ENCODE data around the gene DMD. TPM values are rescaled to one million over a fixed set of nuclear protein-coding genes. Genes with fewer than 3 reads are reported as not detected.

DMD gene
- total RNA-seq, 2 experiments from 2014 or later = 0.27 to 0.49 TPM

DNA sequence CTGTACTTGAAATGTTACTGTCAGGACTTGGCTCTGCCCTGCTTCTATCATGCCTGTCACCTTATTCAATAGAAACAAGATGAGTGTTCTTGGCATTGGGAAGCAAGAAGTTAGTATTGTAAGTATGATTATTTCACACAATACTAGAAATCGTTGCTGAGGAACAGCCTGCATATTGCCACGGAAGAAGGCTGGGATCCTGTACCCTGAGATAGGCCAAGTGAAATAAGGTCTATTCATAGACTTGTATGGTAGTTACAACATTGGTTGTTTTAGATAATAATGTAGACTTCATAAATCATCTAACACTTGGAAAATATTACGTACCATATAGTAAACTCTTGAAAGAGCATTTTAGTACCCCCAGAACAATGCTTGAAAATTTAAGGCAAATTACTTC, 215.9 kb downstream of the DMD start:
- H3K4me3 Mint-ChIP-seq = no peak overlapping the region
- TF ChIP-seq, protein P1, sequence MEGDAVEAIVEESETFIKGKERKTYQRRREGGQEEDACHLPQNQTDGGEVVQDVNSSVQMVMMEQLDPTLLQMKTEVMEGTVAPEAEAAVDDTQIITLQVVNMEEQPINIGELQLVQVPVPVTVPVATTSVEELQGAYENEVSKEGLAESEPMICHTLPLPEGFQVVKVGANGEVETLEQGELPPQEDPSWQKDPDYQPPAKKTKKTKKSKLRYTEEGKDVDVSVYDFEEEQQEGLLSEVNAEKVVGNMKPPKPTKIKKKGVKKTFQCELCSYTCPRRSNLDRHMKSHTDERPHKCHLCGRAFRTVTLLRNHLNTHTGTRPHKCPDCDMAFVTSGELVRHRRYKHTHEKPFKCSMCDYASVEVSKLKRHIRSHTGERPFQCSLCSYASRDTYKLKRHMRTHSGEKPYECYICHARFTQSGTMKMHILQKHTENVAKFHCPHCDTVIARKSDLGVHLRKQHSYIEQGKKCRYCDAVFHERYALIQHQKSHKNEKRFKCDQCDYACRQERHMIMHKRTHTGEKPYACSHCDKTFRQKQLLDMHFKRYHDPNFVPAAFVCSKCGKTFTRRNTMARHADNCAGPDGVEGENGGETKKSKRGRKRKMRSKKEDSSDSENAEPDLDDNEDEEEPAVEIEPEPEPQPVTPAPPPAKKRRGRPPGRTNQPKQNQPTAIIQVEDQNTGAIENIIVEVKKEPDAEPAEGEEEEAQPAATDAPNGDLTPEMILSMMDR (IDR thresholded peaks at IDR 0.05) = no peak

DNA sequence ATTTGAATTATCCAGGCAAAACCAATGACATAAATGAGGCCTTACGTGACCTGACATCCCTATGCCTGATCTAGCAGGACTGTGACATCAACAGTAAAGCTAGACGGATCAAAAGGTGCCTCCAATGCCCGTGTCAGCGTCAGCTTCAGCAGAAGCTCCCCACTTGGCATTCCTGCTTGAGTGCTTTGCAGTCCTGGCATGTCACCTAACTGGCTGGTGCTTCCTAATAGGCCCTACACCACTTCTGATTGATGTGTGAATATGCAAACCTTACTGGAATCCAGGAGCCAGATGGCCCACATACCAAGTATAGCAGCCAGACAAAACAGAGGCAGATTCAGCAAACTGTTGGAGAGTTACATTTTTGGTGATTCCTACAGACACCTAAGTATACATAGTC, 224.2 kb downstream of the DMD start:
- ChIA-PET CTCF (no interaction called here), POLR2A (no interaction called here)
- Mint-ChIP-seq H3K27ac (no peak overlapping the region), H3K4me1 (ENCODE audit: low read depth) (no peaks in the 10 kb centered on the region), H3K36me3 (ENCODE audit: low read depth) (no peaks in the 10 kb centered on the region), H3K4me3 (no peak overlapping the region), H3K27me3 (no peaks in the 10 kb centered on the region), H3K9me3 (no peaks in the 10 kb centered on the region)
- TF ChIP-seq, protein P1 (IDR thresholded peaks at IDR 0.05) = no peak
- ATAC-seq (no peak), DNase-seq (no peak)
- intact Hi-C loops (cut with micrococcal nuclease) = no loop called here

More for the DNA sequence above, 215.9 kb downstream of the DMD start:
- intact Hi-C loops (cut with micrococcal nuclease) = no loop called here
- Mint-ChIP-seq H3K9me3 (no peaks in the 10 kb centered on the region), H3K36me3 (ENCODE audit: low read depth) (no peaks in the 10 kb centered on the region), H3K4me1 (ENCODE audit: low read depth) (no peaks in the 10 kb centered on the region), H3K27me3 (no peaks in the 10 kb centered on the region), H3K27ac (no peak overlapping the region)
- DNase-seq = no peak
- POLR2A ChIA-PET = no interaction called here
- no peak for ATAC-seq
- CTCF ChIA-PET = no interaction called here

DNA sequence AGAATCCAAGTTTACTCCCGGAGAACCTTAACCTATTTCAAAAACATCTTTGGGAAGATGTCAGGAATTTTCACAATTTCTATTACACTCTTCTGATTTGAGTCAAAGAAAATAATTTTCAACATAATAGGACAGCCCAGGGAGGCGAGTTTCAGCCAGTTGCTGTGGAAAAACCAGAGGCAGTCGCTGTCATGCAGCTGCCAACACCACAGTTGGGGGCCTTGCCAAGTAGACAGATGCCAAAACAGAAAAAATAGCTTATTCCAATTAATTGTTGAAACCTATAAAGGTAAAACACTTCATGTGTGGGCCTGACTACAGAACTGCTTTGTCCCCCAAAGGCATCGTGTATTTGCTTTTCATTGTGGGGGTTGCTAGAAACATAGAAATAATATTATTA, 225.8 kb downstream of the DMD start:
- no peaks in the 10 kb centered on the region for H3K9me3 Mint-ChIP-seq
- ATAC-seq (no peak), DNase-seq (no peak)
- intact Hi-C loops (cut with micrococcal nuclease) = no loop called here
- POLR2A ChIA-PET = no interaction called here
- no peak overlapping the region for H3K27ac Mint-ChIP-seq
- CTCF ChIA-PET = no interaction called here
- H3K27me3 Mint-ChIP-seq = no peaks in the 10 kb centered on the region
- TF ChIP-seq, protein P1 (IDR thresholded peaks at IDR 0.05) = no peak
- H3K36me3 Mint-ChIP-seq (ENCODE audit: low read depth) = no peaks in the 10 kb centered on the region
- H3K4me1 Mint-ChIP-seq (ENCODE audit: low read depth) = no peaks in the 10 kb centered on the region
- H3K4me3 Mint-ChIP-seq = no peak overlapping the region

DNA sequence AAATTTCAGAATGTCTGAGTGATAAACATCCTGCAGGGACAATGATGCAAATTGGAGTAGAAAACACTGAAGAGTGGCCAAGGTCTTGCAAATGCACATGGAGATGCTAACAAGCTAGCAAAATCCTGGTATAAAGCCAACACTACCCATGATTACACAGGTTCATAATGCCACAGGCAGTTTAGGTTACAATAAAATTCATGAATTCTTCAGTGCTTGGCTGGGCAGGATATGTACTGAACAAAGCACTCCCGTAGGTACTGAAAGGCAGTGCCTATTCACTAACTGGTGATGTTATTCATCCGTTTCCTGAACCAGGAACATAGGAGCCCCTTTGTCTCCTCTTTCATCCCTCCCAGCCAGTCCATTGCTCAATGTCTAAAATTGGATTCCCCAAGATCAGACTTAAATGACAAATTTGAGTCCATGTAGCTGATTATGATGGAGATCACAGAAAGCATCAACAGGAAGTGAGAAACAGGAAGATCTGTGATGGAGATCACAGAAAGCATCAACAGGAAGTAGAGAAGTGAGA, 244.5 kb downstream of the DMD start:
- no peaks in the 10 kb centered on the region for H3K9me3 Mint-ChIP-seq
- intact Hi-C loops (cut with micrococcal nuclease) = no loop called here
- ChIA-PET CTCF (no interaction called here), POLR2A (no interaction called here)
- TF ChIP-seq, protein P1 (IDR thresholded peaks at IDR 0.05) = no peak
- no peaks in the 10 kb centered on the region for H3K27me3 Mint-ChIP-seq
- H3K36me3 Mint-ChIP-seq (ENCODE audit: low read depth) = no peaks in the 10 kb centered on the region
- H3K27ac Mint-ChIP-seq = no peak overlapping the region
- no peaks in the 10 kb centered on the region for H3K4me1 Mint-ChIP-seq (ENCODE audit: low read depth)
- no peak for ATAC-seq
- no peak overlapping the region for H3K4me3 Mint-ChIP-seq
- no peak for DNase-seq

DNA sequence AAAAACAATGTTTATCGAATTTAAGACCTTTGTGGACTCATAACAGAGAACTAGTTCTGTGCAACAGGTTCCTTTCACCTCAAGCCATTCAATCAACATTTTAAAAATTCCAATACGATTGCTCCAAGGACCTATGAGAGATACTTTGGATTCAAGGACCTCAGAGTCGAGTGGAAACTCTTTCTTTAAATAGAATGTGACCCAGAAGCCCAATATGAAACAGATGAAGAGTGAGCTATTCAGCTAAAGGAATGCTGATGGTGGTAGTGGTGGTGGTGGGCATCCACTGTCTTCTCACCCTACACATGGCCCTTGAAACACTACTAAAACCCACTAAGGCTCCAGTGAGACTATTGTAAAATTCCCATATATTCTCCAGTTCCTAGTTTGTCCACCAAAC, 257.2 kb downstream of the DMD start:
- ATAC-seq (no peak), DNase-seq (no peak)
- H3K27me3 Mint-ChIP-seq = no peaks in the 10 kb centered on the region
- no peaks in the 10 kb centered on the region for H3K9me3 Mint-ChIP-seq
- intact Hi-C loops (cut with micrococcal nuclease) = no loop called here
- TF ChIP-seq, protein P1 (IDR thresholded peaks at IDR 0.05) = no peak
- H3K4me3 Mint-ChIP-seq = no peak overlapping the region
- ChIA-PET CTCF (no interaction called here), POLR2A (no interaction called here)
- no peaks in the 10 kb centered on the region for H3K36me3 Mint-ChIP-seq (ENCODE audit: low read depth)
- no peak overlapping the region for H3K27ac Mint-ChIP-seq
- H3K4me1 Mint-ChIP-seq (ENCODE audit: low read depth) = no peaks in the 10 kb centered on the region
